ENCODE measurements around the gene CCM2. TPM values are rescaled to one million over a fixed set of nuclear protein-coding genes. Genes with fewer than 3 reads are reported as not detected.
A peak's percentile ranks its signal among the peaks of the same experiment; 100 is the strongest.

CCM2 gene
- total and polyA plus RNA-seq, 2 experiments from 2014 or later = 24.9 to 40.1 TPM

GRCh38 chr7:45122975-45123860, 123.2 kb downstream of the CCM2 start:
- H3K27ac Mint-ChIP-seq = no peak overlapping the region
- H3K79me2 ChIP-seq (replicated peaks; ENCODE audit: insufficient read depth) = no peaks in the 10 kb centered on the region
- no peak overlapping the region for H3K27ac ChIP-seq (ENCODE audit: low read depth)
- no peaks in the 10 kb centered on the region for H4K20me1 ChIP-seq (replicated peaks; ENCODE audit: insufficient read depth)
- H3K4me3 ChIP-seq = no peak overlapping the region
- H3K27me3 ChIP-seq (ENCODE audit: insufficient read depth) = no peaks in the 10 kb centered on the region
- no peaks in the 10 kb centered on the region for H3K9me3 Mint-ChIP-seq
- no peaks in the 10 kb centered on the region for H3K36me3 Mint-ChIP-seq (ENCODE audit: low read depth)
- no peaks in the 10 kb centered on the region for H3K9me2 ChIP-seq (ENCODE audit: insufficient read depth)
- H3K27me3 Mint-ChIP-seq (ENCODE audit: insufficient read depth, low read depth, poor library complexity) = peaks cover 2% of the 10 kb centered on the region
- H3K36me3 ChIP-seq (ENCODE audit: insufficient read depth) = no peaks in the 10 kb centered on the region
- peaks cover 14% of the 10 kb centered on the region; the same call in 2 of the 3 replicates for H3K4me1 Mint-ChIP-seq
- peaks cover 10% of the 10 kb centered on the region; the same call in 1 of the 2 replicates for H3K4me1 ChIP-seq (ENCODE audit: insufficient read depth)
- peak overlapping the region; percentile 92 for H2AFZ ChIP-seq
- H3K4me3 Mint-ChIP-seq = no peak overlapping the region
- ATAC-seq = peak; percentile 9; the same call in 2 of the 3 replicates
- peak overlapping the region; percentile 57 for H3K4me2 ChIP-seq
- DNase-seq (ENCODE audit: low spot score) = no peak
- no peak for TF ChIP-seq ZNF331 (CRISPR knock-in tag; IDR thresholded peaks at IDR 0.05; ENCODE audit: low read depth)
- no peak for TF ChIP-seq ZNF114 (CRISPR knock-in tag; IDR thresholded peaks at IDR 0.05)
- no peak for TF ChIP-seq POLR2AphosphoS5 (IDR thresholded peaks at IDR 0.05; ENCODE audit: low read depth)
- TF ChIP-seq STAT1 (IDR thresholded peaks at IDR 0.05; ENCODE audit: unreplicated experiment) = no peak
- TF ChIP-seq ZNF462 (CRISPR knock-in tag; IDR thresholded peaks at IDR 0.05) = no peak
- TF ChIP-seq CREB1 (CRISPR knock-in tag; IDR thresholded peaks at IDR 0.05; ENCODE audit: low read depth) = no peak
- H3F3A ChIP-seq (replicated peaks; ENCODE audit: low read depth) = no peaks in the 10 kb centered on the region

Measured in GM23338 (cell line).